ENCODE data around the gene PPP1R1C.

The PPP1R1C gene

GRCh38 chr2:182088681-182089320 is 103.1 kb downstream of the PPP1R1C start:
- no peak for TF ChIP-seq CTCF (IDR thresholded peaks at IDR 0.05; ENCODE audit: extremely low read depth, insufficient read depth, missing control alignments)

DNA sequence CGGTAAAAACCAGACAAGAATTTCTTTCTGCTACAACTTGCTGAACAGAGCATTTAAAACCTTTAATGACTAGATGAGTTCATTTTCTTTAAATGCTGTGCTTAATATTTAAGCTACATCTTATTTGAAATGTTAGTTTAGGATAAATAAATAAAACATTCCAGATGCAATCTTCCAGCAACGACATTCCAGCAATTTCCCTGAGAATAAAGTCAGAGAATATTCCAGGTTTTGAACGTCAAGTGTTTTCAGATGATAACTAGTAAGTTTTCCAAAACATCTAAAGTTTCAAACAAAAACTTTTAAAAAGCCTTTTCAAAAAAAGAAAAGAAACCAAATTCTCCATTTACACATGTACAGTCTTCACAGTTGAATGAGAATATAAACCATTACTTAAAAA is 104.8 kb downstream of the PPP1R1C start:
- DNase-seq (ENCODE audit: low spot score), result no peak
- no peak for TF ChIP-seq CTCF (IDR thresholded peaks at IDR 0.05; ENCODE audit: extremely low read depth, insufficient read depth, missing control alignments)
- in situ Hi-C loops (cut with MboI; ENCODE audit: low pct_unique_long_range_greater_than_20kb, low sequenced_read_pairs, unreplicated experiment), result loop anchor here (25.0 kb wide), 1 partner anchor 1028 kb away; no protein-coding TSS in a partner anchor

More at GRCh38 chr2:182088681-182089320, 103.1 kb downstream of the PPP1R1C start:
- no peak for DNase-seq (ENCODE audit: low spot score)
- in situ Hi-C loops (cut with MboI; ENCODE audit: low pct_unique_long_range_greater_than_20kb, low sequenced_read_pairs, unreplicated experiment), result loop anchor here (25.0 kb wide), 1 partner anchor 1026 kb away; no protein-coding TSS in a partner anchor

- DNase-seq (ENCODE audit: low spot score), result no peak
- no peak for TF ChIP-seq CTCF (IDR thresholded peaks at IDR 0.05; ENCODE audit: extremely low read depth, insufficient read depth, missing control alignments)
- in situ Hi-C loops (cut with MboI; ENCODE audit: low pct_unique_long_range_greater_than_20kb, low sequenced_read_pairs, unreplicated experiment), result loop anchor here (25.0 kb wide), 1 partner anchor 1035 kb away; no protein-coding TSS in a partner anchor
Observed at GRCh38 chr2:182097571-182098164, 112.0 kb downstream of the PPP1R1C start.

DNA sequence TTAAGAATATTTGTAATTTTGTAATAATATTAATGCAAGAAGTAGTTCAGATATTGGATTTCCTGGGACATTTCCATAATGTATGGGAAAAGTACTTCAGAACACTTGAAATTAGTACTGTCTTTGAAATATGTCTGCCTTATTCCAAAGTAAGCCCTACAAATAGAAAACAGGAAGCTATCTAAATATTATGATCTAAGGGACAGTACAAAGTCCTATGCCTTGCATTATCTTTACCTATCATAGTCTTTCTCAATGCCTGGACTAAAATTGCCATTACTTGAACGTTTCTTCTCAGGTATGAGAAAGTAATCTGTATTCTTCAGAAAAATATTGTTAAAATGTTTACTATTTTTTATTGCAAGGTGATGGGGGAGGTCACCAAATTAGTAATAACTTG is 113.0 kb downstream of the PPP1R1C start:
- DNase-seq (ENCODE audit: low spot score), result no peak

GRCh38 chr2:182101263-182101662 is 115.6 kb downstream of the PPP1R1C start:
- in situ Hi-C loops (cut with MboI; ENCODE audit: low pct_unique_long_range_greater_than_20kb, low sequenced_read_pairs, unreplicated experiment), result no loop called here
- DNase-seq (ENCODE audit: low spot score), result no peak
- TF ChIP-seq CTCF (IDR thresholded peaks at IDR 0.05; ENCODE audit: extremely low read depth, insufficient read depth, missing control alignments), result peak; percentile 17

More for the DNA sequence above, 113.0 kb downstream of the PPP1R1C start:
- in situ Hi-C loops (cut with MboI; ENCODE audit: low pct_unique_long_range_greater_than_20kb, low sequenced_read_pairs, unreplicated experiment), result loop anchor here (25.0 kb wide), 1 partner anchor 1036 kb away; no protein-coding TSS in a partner anchor
- no peak for TF ChIP-seq CTCF (IDR thresholded peaks at IDR 0.05; ENCODE audit: extremely low read depth, insufficient read depth, missing control alignments)

DNA sequence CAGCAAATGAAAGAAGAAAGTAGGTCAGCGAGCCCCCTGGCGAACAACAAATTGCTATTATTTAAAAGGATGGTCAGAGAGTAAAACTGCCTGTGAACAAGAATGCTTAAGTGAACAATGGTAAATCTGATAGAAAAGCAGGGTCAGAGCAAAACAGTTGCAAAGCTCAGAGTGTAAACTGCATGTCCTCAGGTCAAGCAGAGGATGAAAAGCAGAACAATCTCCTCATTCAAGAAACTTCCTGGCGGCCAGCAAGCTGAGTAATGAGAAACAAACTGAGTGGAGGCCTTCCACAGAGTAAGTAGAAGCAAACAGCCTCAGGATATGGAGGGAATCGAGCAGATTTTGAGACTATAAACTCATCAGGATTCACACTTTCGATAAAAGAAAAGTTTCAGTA is 117.9 kb downstream of the PPP1R1C start:
- DNase-seq (ENCODE audit: low spot score), result no peak
- in situ Hi-C loops (cut with MboI; ENCODE audit: low pct_unique_long_range_greater_than_20kb, low sequenced_read_pairs, unreplicated experiment), result no loop called here
- TF ChIP-seq CTCF (IDR thresholded peaks at IDR 0.05; ENCODE audit: extremely low read depth, insufficient read depth, missing control alignments), result no peak

Measured in GM13977 (cell line).